ENCODE results near the gene HAP1.

Gene HAP1

GRCh38 chr17:41734139-41734948 is at the start of gene HAP1:
Gene HAP1, minus strand, starts transcription at chr17:41734643. Its CDS starts 9 bp downstream, at chr17:41734634.
- DNase-seq, result no peak

- DNase-seq, result no peak
Measured at GRCh38 chr17:41782142-41782541, 47.7 kb upstream of the HAP1 start.

GRCh38 chr17:41781404-41782110 is 47.1 kb upstream of the HAP1 start:
- no peak for DNase-seq

GRCh38 chr17:41779954-41780353 is 45.5 kb upstream of the HAP1 start:
- DNase-seq, result no peak

GRCh38 chr17:41777574-41778188 is 43.2 kb upstream of the HAP1 start:
- peak; percentile 88 for DNase-seq

GRCh38 chr17:41777157-41777573 is 42.7 kb upstream of the HAP1 start:
- DNase-seq, result no peak

- peak; percentile 17 for DNase-seq
Measured at GRCh38 chr17:41776262-41776900, 41.9 kb upstream of the HAP1 start.

GRCh38 chr17:41775394-41776226 is 41.2 kb upstream of the HAP1 start:
- DNase-seq, result no peak

GRCh38 chr17:41773731-41774193 is 39.3 kb upstream of the HAP1 start:
- DNase-seq, result no peak

GRCh38 chr17:41773190-41773588 is 38.7 kb upstream of the HAP1 start:
- no peak for DNase-seq

GRCh38 chr17:41772586-41773189 is 38.2 kb upstream of the HAP1 start:
- DNase-seq, result no peak

- DNase-seq, result no peak
Measured at GRCh38 chr17:41772218-41772585, 37.8 kb upstream of the HAP1 start.

- DNase-seq, result no peak
Measured at GRCh38 chr17:41771389-41772206, 37.2 kb upstream of the HAP1 start.

GRCh38 chr17:41769985-41770384 is 35.5 kb upstream of the HAP1 start:
- no peak for DNase-seq

GRCh38 chr17:41769346-41769862 is 35.0 kb upstream of the HAP1 start:
- no peak for DNase-seq

GRCh38 chr17:41768682-41769288 is 34.3 kb upstream of the HAP1 start:
- no peak for DNase-seq

GRCh38 chr17:41767324-41768042 is 33.0 kb upstream of the HAP1 start:
- no peak for DNase-seq

GRCh38 chr17:41766135-41766534 is 31.7 kb upstream of the HAP1 start:
- DNase-seq, result no peak

GRCh38 chr17:41763327-41763726 is 28.9 kb upstream of the HAP1 start:
- DNase-seq, result no peak

- no peak for DNase-seq
Measured at GRCh38 chr17:41762841-41763240, 28.4 kb upstream of the HAP1 start.
